GM12878 (cell line): ENCODE measurements around the gene AP3B1.

Source experiments
- ASH2L ChIP-seq: fragments of 300-600, 200-600 bp; sonication (generic); IDR thresholded peaks from 2 replicates; pipeline ENCODE4 v1.6.1; 2017; ENCODE audit warnings: low read depth, mild to moderate bottlenecking, borderline replicate concordance
- BMI1 ChIP-seq: fragments of 450-650 bp; IDR thresholded peaks from 2 replicates; pipeline ENCODE4 v1.6.1; 2016; ENCODE audit warnings: mild to moderate bottlenecking, moderate library complexity, borderline replicate concordance
- CHD1 ChIP-seq: IDR thresholded peaks from 2 replicates; pipeline ENCODE4 v1.6.1; 2012; ENCODE audit warnings: low read depth, low read length, improper control_type of control experiment
- CHD4 ChIP-seq: fragments of 200-600 bp; sonication (generic); IDR thresholded peaks from 2 replicates; pipeline ENCODE4 v1.6.1; 2016; ENCODE audit warnings: mild to moderate bottlenecking
- CTCF ChIP-seq, 3 experiments: IDR thresholded peaks in 2 of 3; conservative IDR thresholded peaks in 1 of 3; 2 replicates each; pipeline ENCODE4 v1.5.1; 2011; ENCODE audit warnings: low read depth in 3 of 3, low read length in 3 of 3, mild to moderate bottlenecking in 3 of 3, control low read depth in 2 of 3, moderate library complexity in 2 of 3, inconsistent platforms in 1 of 3, mixed read lengths in 1 of 3; ENCODE audit not compliant: control insufficient read depth in 2 of 3, insufficient read depth in 1 of 3; ENCODE audit errors: extremely low read depth in 1 of 3
- EP300 ChIP-seq, 2 experiments: fragments of 150-350 bp in 1 of 2; IDR thresholded peaks; 2 replicates each; pipeline ENCODE4 v1.6.1; 2011 to 2012; ENCODE audit warnings: low read depth in 2 of 2, low read length in 2 of 2, borderline replicate concordance in 1 of 2, improper control_type of control experiment in 1 of 2, inconsistent platforms in 1 of 2; ENCODE audit not compliant: control insufficient read depth in 1 of 2
- NBN ChIP-seq: fragments of 450-650 bp; IDR thresholded peaks from 2 replicates; pipeline ENCODE4 v1.6.1; 2016
- POLR2AphosphoS5 ChIP-seq: IDR thresholded peaks from 2 replicates; pipeline ENCODE4 v1.6.1; 2011; ENCODE audit warnings: mild to moderate bottlenecking, low read length, inconsistent platforms
- TF ChIP-seq, protein P1 (sequence below): IDR thresholded peaks from 2 replicates; pipeline ENCODE4 v1.6.1; 2012; ENCODE audit warnings: mild to moderate bottlenecking, low read depth, low read length
- TF ChIP-seq, protein P2 (sequence below): fragments of 450-650 bp; IDR thresholded peaks from 2 replicates; pipeline ENCODE4 v1.6.1; 2017; ENCODE audit warnings: mild to moderate bottlenecking, low read depth, inconsistent platforms; ENCODE audit not compliant: poor library complexity, severe bottlenecking

- no peak for TF ChIP-seq CTCF (IDR thresholded peaks at IDR 0.05 in 2 of 3, conservative IDR thresholded peaks at IDR 0.05 in 1 of 3; ENCODE audit: control insufficient read depth in 2 of 3, extremely low read depth in 1 of 3, insufficient read depth in 1 of 3, low read depth in 3 of 3, low read length in 3 of 3)
- TF ChIP-seq EP300 (IDR thresholded peaks at IDR 0.05; ENCODE audit: borderline replicate concordance in 1 of 2, control insufficient read depth in 1 of 2, low read depth in 2 of 2, low read length in 2 of 2) = no peak
- TF ChIP-seq, protein P1, sequence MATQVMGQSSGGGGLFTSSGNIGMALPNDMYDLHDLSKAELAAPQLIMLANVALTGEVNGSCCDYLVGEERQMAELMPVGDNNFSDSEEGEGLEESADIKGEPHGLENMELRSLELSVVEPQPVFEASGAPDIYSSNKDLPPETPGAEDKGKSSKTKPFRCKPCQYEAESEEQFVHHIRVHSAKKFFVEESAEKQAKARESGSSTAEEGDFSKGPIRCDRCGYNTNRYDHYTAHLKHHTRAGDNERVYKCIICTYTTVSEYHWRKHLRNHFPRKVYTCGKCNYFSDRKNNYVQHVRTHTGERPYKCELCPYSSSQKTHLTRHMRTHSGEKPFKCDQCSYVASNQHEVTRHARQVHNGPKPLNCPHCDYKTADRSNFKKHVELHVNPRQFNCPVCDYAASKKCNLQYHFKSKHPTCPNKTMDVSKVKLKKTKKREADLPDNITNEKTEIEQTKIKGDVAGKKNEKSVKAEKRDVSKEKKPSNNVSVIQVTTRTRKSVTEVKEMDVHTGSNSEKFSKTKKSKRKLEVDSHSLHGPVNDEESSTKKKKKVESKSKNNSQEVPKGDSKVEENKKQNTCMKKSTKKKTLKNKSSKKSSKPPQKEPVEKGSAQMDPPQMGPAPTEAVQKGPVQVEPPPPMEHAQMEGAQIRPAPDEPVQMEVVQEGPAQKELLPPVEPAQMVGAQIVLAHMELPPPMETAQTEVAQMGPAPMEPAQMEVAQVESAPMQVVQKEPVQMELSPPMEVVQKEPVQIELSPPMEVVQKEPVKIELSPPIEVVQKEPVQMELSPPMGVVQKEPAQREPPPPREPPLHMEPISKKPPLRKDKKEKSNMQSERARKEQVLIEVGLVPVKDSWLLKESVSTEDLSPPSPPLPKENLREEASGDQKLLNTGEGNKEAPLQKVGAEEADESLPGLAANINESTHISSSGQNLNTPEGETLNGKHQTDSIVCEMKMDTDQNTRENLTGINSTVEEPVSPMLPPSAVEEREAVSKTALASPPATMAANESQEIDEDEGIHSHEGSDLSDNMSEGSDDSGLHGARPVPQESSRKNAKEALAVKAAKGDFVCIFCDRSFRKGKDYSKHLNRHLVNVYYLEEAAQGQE = no peak
- TF ChIP-seq CHD4 = no peak
- TF ChIP-seq NBN = no peak
- TF ChIP-seq POLR2AphosphoS5 = no peak
- no peak for TF ChIP-seq BMI1
- no peak for TF ChIP-seq CHD1
- no peak for TF ChIP-seq ASH2L
- TF ChIP-seq, protein P2, sequence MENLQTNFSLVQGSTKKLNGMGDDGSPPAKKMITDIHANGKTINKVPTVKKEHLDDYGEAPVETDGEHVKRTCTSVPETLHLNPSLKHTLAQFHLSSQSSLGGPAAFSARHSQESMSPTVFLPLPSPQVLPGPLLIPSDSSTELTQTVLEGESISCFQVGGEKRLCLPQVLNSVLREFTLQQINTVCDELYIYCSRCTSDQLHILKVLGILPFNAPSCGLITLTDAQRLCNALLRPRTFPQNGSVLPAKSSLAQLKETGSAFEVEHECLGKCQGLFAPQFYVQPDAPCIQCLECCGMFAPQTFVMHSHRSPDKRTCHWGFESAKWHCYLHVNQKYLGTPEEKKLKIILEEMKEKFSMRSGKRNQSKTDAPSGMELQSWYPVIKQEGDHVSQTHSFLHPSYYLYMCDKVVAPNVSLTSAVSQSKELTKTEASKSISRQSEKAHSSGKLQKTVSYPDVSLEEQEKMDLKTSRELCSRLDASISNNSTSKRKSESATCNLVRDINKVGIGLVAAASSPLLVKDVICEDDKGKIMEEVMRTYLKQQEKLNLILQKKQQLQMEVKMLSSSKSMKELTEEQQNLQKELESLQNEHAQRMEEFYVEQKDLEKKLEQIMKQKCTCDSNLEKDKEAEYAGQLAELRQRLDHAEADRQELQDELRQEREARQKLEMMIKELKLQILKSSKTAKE = no peak
Measured at GRCh38 chr5:77990020-77990419, 304.5 kb downstream of the AP3B1 start.
